WERI-Rb-1 (cell line): ENCODE results near the gene ST3GAL2.
A peak's percentile ranks its signal among the peaks of the same experiment; 100 is the strongest.

Source experiments
- DNase-seq: peaks from one replicate; pipeline ENCODE4 v3.0.0-alpha.2; 2020
- H3K27ac ChIP-seq: fragments of 250-450 bp; sonication (Bioruptor Pico); 2 replicates; pipeline ENCODE4 v1.5.1; 2020; ENCODE audit warnings: mild to moderate bottlenecking, moderate library complexity
- H3K27me3 ChIP-seq: fragments of 250-450 bp; sonication (Bioruptor Pico); 2 replicates; pipeline ENCODE4 v1.5.1; 2021; ENCODE audit warnings: mild to moderate bottlenecking, low read depth, moderate library complexity; ENCODE audit not compliant: insufficient read depth, severe bottlenecking
- H3K36me3 ChIP-seq: fragments of 250-450 bp; sonication (Bioruptor Pico); 2 replicates; pipeline ENCODE4 v1.5.1; 2020; ENCODE audit warnings: mild to moderate bottlenecking, moderate library complexity
- H3K4me3 ChIP-seq: 2 replicates; pipeline ENCODE4 v1.5.1; 2011; ENCODE audit warnings: low read depth, mild to moderate bottlenecking, control low read depth, low read length
- H3K9me3 ChIP-seq: fragments of 250-450 bp; sonication (Bioruptor Pico); 2 replicates; pipeline ENCODE4 v1.5.1; 2021; ENCODE audit warnings: mild to moderate bottlenecking, moderate library complexity; ENCODE audit not compliant: severe bottlenecking
- CTCF ChIP-seq: IDR thresholded peaks from 2 replicates; pipeline ENCODE4 v1.5.1; 2011; ENCODE audit warnings: low read depth, mild to moderate bottlenecking, control low read depth, inconsistent platforms, low read length

The ST3GAL2 gene

GRCh38 chr16:70438969-70439862 lies at the start of gene ST3GAL2:
Gene ST3GAL2, minus strand, starts transcription at chr16:70439100. Its CDS starts 40,570 bp downstream, at chr16:70398530.
- Histone ChIP-seq H3K27me3 (no peaks in the 10 kb centered on the region), H3K4me3 (peak within 1 kb of the TSS; percentile 60), H3K36me3 (peaks cover 18% of the 10 kb centered on the region), H3K27ac (peak within 1 kb of the TSS; percentile 92), H3K9me3 (no peaks in the 10 kb centered on the region)
- TF ChIP-seq CTCF, result no peak
- DNase-seq, result peak; percentile 98

GRCh38 chr16:70484867-70485266 lies 46.0 kb upstream of the ST3GAL2 start:
- no peak overlapping the region for H3K27ac ChIP-seq
- H3K9me3 ChIP-seq, result no peaks in the 10 kb centered on the region
- H3K36me3 ChIP-seq, result peaks cover 44% of the 10 kb centered on the region
- TF ChIP-seq CTCF, result no peak
- H3K27me3 ChIP-seq, result no peaks in the 10 kb centered on the region
- DNase-seq, result no peak
- H3K4me3 ChIP-seq, result no peak overlapping the region

GRCh38 chr16:70483426-70483825 lies 44.5 kb upstream of the ST3GAL2 start:
- no peak overlapping the region for H3K4me3 ChIP-seq
- no peaks in the 10 kb centered on the region for H3K27me3 ChIP-seq
- no peaks in the 10 kb centered on the region for H3K9me3 ChIP-seq
- DNase-seq, result no peak
- H3K36me3 ChIP-seq, result peaks cover 54% of the 10 kb centered on the region
- TF ChIP-seq CTCF, result no peak
- H3K27ac ChIP-seq, result no peak overlapping the region

- no peaks in the 10 kb centered on the region for H3K27me3 ChIP-seq
- DNase-seq, result no peak
- H3K9me3 ChIP-seq, result no peaks in the 10 kb centered on the region
- H3K36me3 ChIP-seq, result peaks cover 61% of the 10 kb centered on the region
- H3K27ac ChIP-seq, result no peak overlapping the region
- H3K4me3 ChIP-seq, result no peak overlapping the region
- no peak for TF ChIP-seq CTCF
These were observed 43.7 kb upstream of the ST3GAL2 start for GRCh38 chr16:70482624-70483023.

GRCh38 chr16:70481929-70482536 lies 43.1 kb upstream of the ST3GAL2 start:
- no peak for DNase-seq
- no peak overlapping the region for H3K27ac ChIP-seq

More at GRCh38 chr16:70481929-70482536, 43.1 kb upstream of the ST3GAL2 start:
- no peaks in the 10 kb centered on the region for H3K9me3 ChIP-seq
- TF ChIP-seq CTCF, result no peak
- H3K27me3 ChIP-seq, result no peaks in the 10 kb centered on the region
- peaks cover 65% of the 10 kb centered on the region for H3K36me3 ChIP-seq
- no peak overlapping the region for H3K4me3 ChIP-seq
